ENCODE results near the gene ROR2. TPM values are rescaled to one million over a fixed set of nuclear protein-coding genes. Genes with fewer than 3 reads are reported as not detected.
A peak's percentile ranks its signal among the peaks of the same experiment; 100 is the strongest.
"Not testable (repeated sequence)": the region's sequence is repeated elsewhere in the genome, so short reads cannot be mapped to it uniquely, and the experiment has no call there.

Gene ROR2
- total RNA-seq, 2 donors from 2014 or later, result 37.2 to 43.9 TPM

DNA sequence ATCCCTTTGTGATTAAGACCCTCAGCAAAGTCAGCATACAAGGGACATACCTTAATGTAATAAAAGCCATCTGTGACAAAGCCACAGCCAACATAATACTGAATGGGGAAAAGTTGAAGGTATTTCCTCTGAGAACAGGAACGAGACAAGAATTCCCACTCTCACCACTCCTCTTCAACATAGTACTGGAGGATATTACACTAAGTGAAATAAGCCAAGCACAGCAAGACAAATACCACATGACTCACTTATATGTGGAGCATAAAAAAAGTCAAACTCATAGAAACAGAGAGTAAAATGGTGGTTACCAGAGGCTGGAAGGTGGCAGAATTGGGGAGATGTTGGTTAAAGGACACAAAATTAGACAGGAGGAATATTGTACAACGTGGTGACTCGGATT is 408.3 kb downstream of the ROR2 start:
- Histone ChIP-seq H3K27me3 (replicated peaks; ENCODE audit: insufficient read depth) (no peaks in the 10 kb centered on the region), H3K27ac (no peak overlapping the region), H3K4me1 (replicated peaks) (no peaks in the 10 kb centered on the region), H3K9me3 (no peaks in the 10 kb centered on the region), H3K4me3 (no peak overlapping the region), H3K36me3 (no peaks in the 10 kb centered on the region)
- intact Hi-C loops (cut with DNase I), result no loop called here
- WGBS, result 82% methylated on average over 3 of the region's 3 CpGs
- TF ChIP-seq POLR2AphosphoS5 (IDR thresholded peaks at IDR 0.05) (no peak), POLR2A (IDR thresholded peaks at IDR 0.05) (no peak)
- TF ChIP-seq, protein P1, sequence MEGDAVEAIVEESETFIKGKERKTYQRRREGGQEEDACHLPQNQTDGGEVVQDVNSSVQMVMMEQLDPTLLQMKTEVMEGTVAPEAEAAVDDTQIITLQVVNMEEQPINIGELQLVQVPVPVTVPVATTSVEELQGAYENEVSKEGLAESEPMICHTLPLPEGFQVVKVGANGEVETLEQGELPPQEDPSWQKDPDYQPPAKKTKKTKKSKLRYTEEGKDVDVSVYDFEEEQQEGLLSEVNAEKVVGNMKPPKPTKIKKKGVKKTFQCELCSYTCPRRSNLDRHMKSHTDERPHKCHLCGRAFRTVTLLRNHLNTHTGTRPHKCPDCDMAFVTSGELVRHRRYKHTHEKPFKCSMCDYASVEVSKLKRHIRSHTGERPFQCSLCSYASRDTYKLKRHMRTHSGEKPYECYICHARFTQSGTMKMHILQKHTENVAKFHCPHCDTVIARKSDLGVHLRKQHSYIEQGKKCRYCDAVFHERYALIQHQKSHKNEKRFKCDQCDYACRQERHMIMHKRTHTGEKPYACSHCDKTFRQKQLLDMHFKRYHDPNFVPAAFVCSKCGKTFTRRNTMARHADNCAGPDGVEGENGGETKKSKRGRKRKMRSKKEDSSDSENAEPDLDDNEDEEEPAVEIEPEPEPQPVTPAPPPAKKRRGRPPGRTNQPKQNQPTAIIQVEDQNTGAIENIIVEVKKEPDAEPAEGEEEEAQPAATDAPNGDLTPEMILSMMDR (IDR thresholded peaks at IDR 0.05), result no peak
- no peak for DNase-seq (ENCODE audit: low spot score)

DNA sequence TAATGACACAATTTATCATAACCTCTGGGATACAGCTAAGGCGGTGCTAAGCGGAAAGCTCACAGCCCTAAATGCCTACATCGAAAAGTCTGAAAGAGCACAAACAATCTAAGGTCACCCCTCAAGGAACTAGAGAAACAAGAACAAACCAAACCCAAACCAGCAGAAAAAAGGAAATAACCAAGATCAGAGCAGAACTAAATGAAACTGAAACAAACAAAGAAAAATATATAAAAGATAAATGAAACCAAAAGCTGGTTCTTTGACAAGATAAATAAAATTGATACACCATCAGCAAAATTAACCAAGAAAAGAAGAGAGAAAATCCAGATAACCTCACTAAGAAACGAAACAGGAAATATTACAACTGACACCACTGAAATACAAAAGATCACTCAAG is 409.5 kb downstream of the ROR2 start:
- H3K9me3 ChIP-seq; H3K27me3 ChIP-seq (replicated peaks; ENCODE audit: insufficient read depth); intact Hi-C loops (cut with DNase I); H3K4me3 ChIP-seq; H3K4me1 ChIP-seq (replicated peaks); DNase-seq (ENCODE audit: low spot score); H3K27ac ChIP-seq; H3K36me3 ChIP-seq: not testable (repeated sequence)
- WGBS, result 90% methylated on average over 4 of the region's 4 CpGs

DNA sequence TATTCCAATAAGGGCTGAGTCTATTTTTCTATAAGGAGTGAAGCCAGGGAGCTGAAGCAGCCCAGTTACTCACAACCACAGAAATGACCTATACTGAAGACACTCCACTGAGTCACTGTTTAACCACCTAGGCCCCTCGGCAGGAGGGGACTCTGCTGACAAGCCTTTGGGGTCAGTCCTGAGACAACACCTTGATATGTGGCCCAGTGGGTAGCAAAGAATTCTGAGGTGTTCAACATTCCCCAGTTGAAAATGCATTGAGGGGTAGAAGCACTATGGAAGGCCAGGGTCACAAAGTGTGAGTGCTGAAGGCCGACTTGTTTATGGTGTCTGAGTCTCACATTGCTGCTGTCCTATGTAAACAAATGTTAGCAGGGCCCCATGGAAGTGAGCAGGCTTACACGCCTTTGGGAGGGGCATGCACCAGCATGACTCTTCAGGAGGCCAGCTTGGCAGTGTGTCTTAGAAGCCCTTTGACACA is 413.8 kb downstream of the ROR2 start:
- no peaks in the 10 kb centered on the region for H3K36me3 ChIP-seq
- TF ChIP-seq POLR2AphosphoS5 (IDR thresholded peaks at IDR 0.05), result peak; percentile 5
- TF ChIP-seq POLR2A (IDR thresholded peaks at IDR 0.05), result no peak
- DNase-seq (ENCODE audit: low spot score), result peak; percentile 12
- H3K4me1 ChIP-seq (replicated peaks), result no peaks in the 10 kb centered on the region
- H3K4me3 ChIP-seq, result no peak overlapping the region
- no peak overlapping the region for H3K27ac ChIP-seq
- 29% methylated on average over 3 of the region's 3 CpGs for WGBS
- no peaks in the 10 kb centered on the region for H3K27me3 ChIP-seq (replicated peaks; ENCODE audit: insufficient read depth)
- no peaks in the 10 kb centered on the region for H3K9me3 ChIP-seq
- intact Hi-C loops (cut with DNase I), result no loop called here

DNA sequence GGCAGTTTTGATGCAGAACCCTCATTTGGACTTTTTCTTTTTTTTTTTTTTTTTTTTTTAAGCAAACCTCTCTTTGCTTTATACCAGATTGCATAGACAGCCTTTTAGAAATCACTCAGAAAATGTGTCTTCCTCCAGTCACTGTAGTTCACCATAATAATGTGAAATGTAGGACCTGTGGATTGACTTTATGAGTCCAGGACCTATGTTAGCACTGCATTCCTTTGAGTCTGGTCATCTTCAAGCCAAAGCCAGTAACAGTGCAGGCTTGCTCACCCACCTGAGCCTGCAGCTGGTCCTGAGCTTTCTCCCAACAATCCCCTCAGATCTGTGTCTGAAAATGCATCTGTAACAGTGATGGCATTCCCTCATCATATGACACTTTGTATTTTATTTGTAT is 415.7 kb downstream of the ROR2 start:
- no peaks in the 10 kb centered on the region for H3K4me1 ChIP-seq (replicated peaks)
- H3K36me3 ChIP-seq, result no peaks in the 10 kb centered on the region
- no peak overlapping the region for H3K27ac ChIP-seq
- no peaks in the 10 kb centered on the region for H3K9me3 ChIP-seq
- TF ChIP-seq POLR2AphosphoS5 (IDR thresholded peaks at IDR 0.05), result no peak
- TF ChIP-seq, protein P1 (IDR thresholded peaks at IDR 0.05), result no peak
- no peak for TF ChIP-seq POLR2A (IDR thresholded peaks at IDR 0.05)
- no peak overlapping the region for H3K4me3 ChIP-seq
- DNase-seq (ENCODE audit: low spot score), result no peak
- no peaks in the 10 kb centered on the region for H3K27me3 ChIP-seq (replicated peaks; ENCODE audit: insufficient read depth)
- intact Hi-C loops (cut with DNase I), result no loop called here

DNA sequence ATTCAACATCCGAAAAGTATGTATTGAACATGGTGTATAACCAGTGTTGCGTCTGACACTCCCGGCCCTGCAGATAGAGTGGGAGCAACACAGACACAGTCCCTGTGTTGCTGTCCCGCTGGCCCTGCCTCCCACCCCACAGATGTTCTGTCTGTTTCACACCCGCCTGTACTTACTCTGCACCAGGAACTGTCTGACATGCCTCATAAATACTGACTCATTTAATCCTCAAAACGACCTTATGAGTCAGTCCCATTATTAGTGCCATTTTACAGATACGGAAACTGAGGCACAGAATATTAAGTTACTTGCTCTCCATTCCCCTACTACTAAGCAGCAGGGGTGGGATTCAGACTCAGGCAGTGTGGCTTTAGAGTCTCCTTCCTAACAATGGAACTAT is 416.6 kb downstream of the ROR2 start:
- TF ChIP-seq, protein P1 (IDR thresholded peaks at IDR 0.05), result no peak
- TF ChIP-seq POLR2AphosphoS5 (IDR thresholded peaks at IDR 0.05) (no peak), POLR2A (IDR thresholded peaks at IDR 0.05) (no peak)
- Histone ChIP-seq H3K27ac (no peak overlapping the region), H3K4me1 (replicated peaks) (no peaks in the 10 kb centered on the region), H3K27me3 (replicated peaks; ENCODE audit: insufficient read depth) (no peaks in the 10 kb centered on the region), H3K4me3 (no peak overlapping the region), H3K9me3 (no peaks in the 10 kb centered on the region), H3K36me3 (no peaks in the 10 kb centered on the region)
- 80% methylated on average over 7 of the region's 7 CpGs for WGBS
- intact Hi-C loops (cut with DNase I), result no loop called here
- no peak for DNase-seq (ENCODE audit: low spot score)

DNA sequence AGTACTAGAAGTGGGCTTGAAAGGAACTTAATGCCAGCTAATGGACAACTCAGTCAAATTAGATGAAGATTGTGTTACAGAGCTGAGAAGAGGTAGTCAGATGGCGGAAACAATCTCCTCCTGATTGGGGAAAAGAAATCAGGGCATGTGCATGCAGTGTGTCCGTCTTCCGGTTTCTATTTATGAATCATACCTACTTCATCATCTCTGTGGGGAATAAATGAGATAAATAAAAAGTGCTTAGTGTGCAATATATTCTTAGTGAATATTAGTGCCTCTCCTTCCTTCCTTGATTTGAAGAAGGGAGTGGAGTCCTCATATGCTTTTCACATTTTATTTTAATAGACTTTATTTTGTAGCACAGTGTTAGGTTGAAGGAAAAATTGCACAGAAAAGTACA is 417.7 kb downstream of the ROR2 start:
- Histone ChIP-seq H3K4me1 (replicated peaks) (no peaks in the 10 kb centered on the region), H3K27ac (no peak overlapping the region), H3K27me3 (replicated peaks; ENCODE audit: insufficient read depth) (no peaks in the 10 kb centered on the region), H3K36me3 (no peaks in the 10 kb centered on the region), H3K4me3 (no peak overlapping the region), H3K9me3 (no peaks in the 10 kb centered on the region)
- TF ChIP-seq POLR2AphosphoS5 (IDR thresholded peaks at IDR 0.05), result no peak
- intact Hi-C loops (cut with DNase I), result no loop called here
- no peak for DNase-seq (ENCODE audit: low spot score)
- 93% methylated on average over 3 of the region's 3 CpGs for WGBS
